ENCODE data around the gene PGA4. TPM values are rescaled to one million over a fixed set of nuclear protein-coding genes. Genes with fewer than 3 reads are reported as not detected.
"Not testable (repeated sequence)": the region's sequence is repeated elsewhere in the genome, so short reads cannot be mapped to it uniquely, and the experiment has no call there.

PGA4 gene
- total and polyA plus RNA-seq, 3 donors from 2014 or later = 0.56 to 7.2 TPM; not detected in 1

DNA sequence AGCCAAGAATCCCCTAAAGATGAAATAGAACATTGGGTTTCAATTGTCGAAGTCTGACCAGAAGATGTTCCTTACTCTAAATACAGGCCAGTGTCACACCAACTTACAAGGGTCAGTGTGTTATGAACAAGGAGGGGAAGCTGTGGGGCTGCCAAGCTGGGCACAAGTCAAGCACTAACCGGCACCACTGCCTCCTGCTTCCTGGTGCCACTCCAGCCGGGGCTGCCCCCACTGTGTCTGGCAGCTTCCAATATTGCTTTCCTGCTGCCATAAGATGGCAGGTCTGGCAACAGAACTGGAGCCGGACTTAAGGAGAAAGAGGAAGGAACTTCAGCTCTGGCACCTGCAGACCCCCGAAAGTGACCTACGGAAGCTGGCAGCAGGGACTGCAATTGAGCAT, 47.2 kb upstream of the PGA4 start:
- intact Hi-C loops (cut with DNase I; ENCODE audit: low total_unique reads) = no loop called here
- H3K9me3 ChIP-seq = no peaks in the 10 kb centered on the region
- no peaks in the 10 kb centered on the region for H3K27me3 ChIP-seq
- WGBS, 2 donors = 83 to 91% methylated on average over 6 of the region's 6 CpGs
- no peak overlapping the region for H3K4me3 ChIP-seq
- H3K27ac ChIP-seq = no peak overlapping the region
- DNase-seq = no peak
- H3K4me1 ChIP-seq = no peaks in the 10 kb centered on the region
- H3K36me3 ChIP-seq (ENCODE audit: low read depth, missing control alignments) = no peaks in the 10 kb centered on the region
- no peak for TF ChIP-seq POLR2A (IDR thresholded peaks at IDR 0.05)
- TF ChIP-seq, protein P1, sequence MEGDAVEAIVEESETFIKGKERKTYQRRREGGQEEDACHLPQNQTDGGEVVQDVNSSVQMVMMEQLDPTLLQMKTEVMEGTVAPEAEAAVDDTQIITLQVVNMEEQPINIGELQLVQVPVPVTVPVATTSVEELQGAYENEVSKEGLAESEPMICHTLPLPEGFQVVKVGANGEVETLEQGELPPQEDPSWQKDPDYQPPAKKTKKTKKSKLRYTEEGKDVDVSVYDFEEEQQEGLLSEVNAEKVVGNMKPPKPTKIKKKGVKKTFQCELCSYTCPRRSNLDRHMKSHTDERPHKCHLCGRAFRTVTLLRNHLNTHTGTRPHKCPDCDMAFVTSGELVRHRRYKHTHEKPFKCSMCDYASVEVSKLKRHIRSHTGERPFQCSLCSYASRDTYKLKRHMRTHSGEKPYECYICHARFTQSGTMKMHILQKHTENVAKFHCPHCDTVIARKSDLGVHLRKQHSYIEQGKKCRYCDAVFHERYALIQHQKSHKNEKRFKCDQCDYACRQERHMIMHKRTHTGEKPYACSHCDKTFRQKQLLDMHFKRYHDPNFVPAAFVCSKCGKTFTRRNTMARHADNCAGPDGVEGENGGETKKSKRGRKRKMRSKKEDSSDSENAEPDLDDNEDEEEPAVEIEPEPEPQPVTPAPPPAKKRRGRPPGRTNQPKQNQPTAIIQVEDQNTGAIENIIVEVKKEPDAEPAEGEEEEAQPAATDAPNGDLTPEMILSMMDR (IDR thresholded peaks at IDR 0.05) = no peak

DNA sequence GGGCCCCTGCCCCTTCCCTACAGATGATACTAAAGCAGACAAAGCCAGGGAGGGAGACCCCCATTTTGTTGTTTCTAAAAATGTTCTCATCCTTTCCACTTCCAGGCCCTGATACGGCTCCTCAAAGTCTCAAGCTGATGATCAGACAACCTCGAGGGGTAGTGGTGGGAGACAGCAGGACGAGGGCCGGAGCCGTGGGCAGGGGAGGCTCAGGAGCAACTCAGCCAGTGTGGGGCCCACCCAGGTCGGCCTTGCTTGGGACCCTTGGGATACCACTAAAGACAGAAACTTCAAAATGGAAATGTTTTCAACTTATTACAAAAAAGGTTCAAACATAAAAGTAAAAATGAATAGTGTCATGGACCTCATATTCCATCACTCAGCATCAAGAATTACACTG, 45.7 kb upstream of the PGA4 start:
- intact Hi-C loops (cut with DNase I; ENCODE audit: low total_unique reads) = no loop called here
- H3K27ac ChIP-seq = no peak overlapping the region
- no peaks in the 10 kb centered on the region for H3K4me1 ChIP-seq
- DNase-seq = no peak
- H3K4me3 ChIP-seq = no peak overlapping the region
- no peaks in the 10 kb centered on the region for H3K9me3 ChIP-seq
- H3K36me3 ChIP-seq (ENCODE audit: low read depth, missing control alignments) = no peaks in the 10 kb centered on the region
- TF ChIP-seq POLR2A (IDR thresholded peaks at IDR 0.05) = no peak
- no peaks in the 10 kb centered on the region for H3K27me3 ChIP-seq
- 68 to 69% methylated on average over 6 of the region's 6 CpGs for WGBS, 2 donors

DNA sequence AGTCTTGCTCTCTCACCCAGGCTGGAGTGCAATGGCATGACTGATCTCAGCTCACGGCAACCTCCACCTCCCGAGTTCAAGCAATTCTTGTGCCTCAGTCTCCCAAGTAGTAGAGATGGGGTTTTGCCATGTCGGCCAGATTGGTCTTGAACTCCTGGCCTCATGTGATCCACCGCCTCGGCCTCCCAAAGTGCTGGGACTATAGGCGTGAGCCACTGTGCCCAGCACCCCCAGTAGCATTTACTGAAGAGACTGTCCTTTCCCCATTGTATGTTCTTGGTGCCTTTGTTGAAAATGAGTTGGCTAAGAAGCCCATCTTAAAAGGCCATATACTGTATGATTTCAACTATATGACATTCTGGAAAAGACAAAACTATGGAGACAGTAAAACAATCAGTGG, 41.9 kb upstream of the PGA4 start:
- DNase-seq; H3K4me3 ChIP-seq; H3K27ac ChIP-seq; H3K36me3 ChIP-seq (ENCODE audit: low read depth, missing control alignments); intact Hi-C loops (cut with DNase I; ENCODE audit: low total_unique reads); H3K9me3 ChIP-seq; H3K4me1 ChIP-seq; H3K27me3 ChIP-seq: not testable (repeated sequence)
- WGBS, 2 donors = 97 to 98% methylated on average over 6 of the region's 6 CpGs

DNA sequence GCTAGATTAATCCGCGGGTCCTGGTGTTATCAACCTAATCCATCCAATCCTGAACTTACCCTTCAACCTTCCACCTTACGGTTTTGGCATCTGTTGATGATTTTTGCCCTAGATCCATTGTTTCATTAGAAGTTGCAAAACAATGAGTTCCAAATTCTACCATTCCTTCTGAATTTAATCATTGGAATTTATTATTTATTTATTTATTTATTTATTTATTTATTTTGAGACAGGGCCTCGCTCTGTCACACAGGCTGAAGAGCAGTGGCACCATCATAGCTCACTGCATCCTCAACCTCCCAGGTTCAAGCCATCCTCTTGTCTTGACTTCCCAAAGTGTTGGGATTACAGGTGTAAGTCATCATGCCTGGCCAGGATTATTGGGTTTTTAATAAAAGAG, 40.7 kb upstream of the PGA4 start:
- no peak for TF ChIP-seq POLR2A (IDR thresholded peaks at IDR 0.05)
- TF ChIP-seq, protein P1 (IDR thresholded peaks at IDR 0.05) = no peak
- Histone ChIP-seq H3K9me3 (no peaks in the 10 kb centered on the region), H3K4me3 (no peak overlapping the region), H3K27ac (no peak overlapping the region), H3K36me3 (ENCODE audit: low read depth, missing control alignments) (no peaks in the 10 kb centered on the region), H3K4me1 (no peaks in the 10 kb centered on the region), H3K27me3 (no peaks in the 10 kb centered on the region)
- DNase-seq = no peak
- intact Hi-C loops (cut with DNase I; ENCODE audit: low total_unique reads) = no loop called here
- WGBS, 2 donors = 93 to 96% methylated on average over 4 of the region's 4 CpGs

DNA sequence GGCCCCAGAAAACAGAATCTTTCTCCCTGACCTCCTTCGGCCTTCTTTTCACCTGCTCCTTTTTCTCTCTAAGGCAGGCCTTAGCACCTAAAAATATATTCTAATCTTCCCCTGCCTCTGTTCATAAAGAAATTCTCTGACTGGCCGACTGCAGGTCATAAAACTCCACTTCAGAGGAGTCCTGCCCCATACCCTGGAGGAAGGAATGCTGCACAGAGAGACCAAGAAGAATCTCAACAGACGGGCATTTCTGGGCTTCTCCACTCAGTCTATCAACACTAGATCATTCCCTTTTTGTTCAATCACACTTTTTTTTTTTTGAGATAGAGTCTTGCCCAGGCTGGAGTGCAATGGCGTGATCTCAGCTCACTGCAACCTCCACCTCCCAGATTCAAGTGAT, 38.5 kb upstream of the PGA4 start:
- Histone ChIP-seq H3K27me3 (no peaks in the 10 kb centered on the region), H3K36me3 (ENCODE audit: low read depth, missing control alignments) (no peaks in the 10 kb centered on the region)
- TF ChIP-seq POLR2A (IDR thresholded peaks at IDR 0.05) = no peak
- TF ChIP-seq, protein P1 (IDR thresholded peaks at IDR 0.05) = no peak

DNA sequence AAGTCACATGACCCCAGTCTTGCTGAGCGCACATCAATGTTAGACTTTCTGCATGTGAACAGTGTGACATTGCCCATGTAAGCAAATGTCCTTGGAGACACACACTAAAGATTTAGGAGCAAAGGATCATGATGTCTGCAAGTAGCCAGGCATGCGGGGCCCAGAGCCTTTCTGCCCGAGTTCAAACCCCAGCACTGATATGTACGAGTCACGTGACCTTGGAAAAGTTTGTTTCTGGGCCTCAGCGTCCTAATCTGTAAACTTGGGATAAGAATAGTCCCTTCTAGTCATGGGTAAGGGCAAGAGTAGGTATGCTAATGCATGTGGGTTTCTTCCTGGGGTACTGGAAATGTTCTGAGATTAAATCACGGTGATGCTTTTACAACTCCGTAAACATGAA, 35.6 kb upstream of the PGA4 start:
- Histone ChIP-seq H3K36me3 (ENCODE audit: low read depth, missing control alignments) (no peaks in the 10 kb centered on the region), H3K9me3 (no peaks in the 10 kb centered on the region), H3K27ac (no peak overlapping the region), H3K4me3 (no peak overlapping the region), H3K4me1 (no peaks in the 10 kb centered on the region), H3K27me3 (no peaks in the 10 kb centered on the region)
- no peak for DNase-seq
- WGBS, 2 donors = 64 to 67% methylated on average over 8 of the region's 8 CpGs
- intact Hi-C loops (cut with DNase I; ENCODE audit: low total_unique reads) = no loop called here
- TF ChIP-seq POLR2A (IDR thresholded peaks at IDR 0.05) = no peak
- TF ChIP-seq, protein P1 (IDR thresholded peaks at IDR 0.05) = no peak

More for the DNA sequence above, 38.5 kb upstream of the PGA4 start:
- Histone ChIP-seq H3K27ac (no peak overlapping the region), H3K4me1 (no peaks in the 10 kb centered on the region), H3K4me3 (no peak overlapping the region), H3K9me3 (no peaks in the 10 kb centered on the region)
- intact Hi-C loops (cut with DNase I; ENCODE audit: low total_unique reads) = no loop called here
- DNase-seq = no peak
- 90 to 94% methylated on average over 4 of the region's 4 CpGs for WGBS, 2 donors
